Testis (tissue), 3 donors: ENCODE results near the gene WDR37. TPM values are rescaled to one million over a fixed set of nuclear protein-coding genes. Genes with fewer than 3 reads are reported as not detected.

ENCODE experiments used
- DNase-seq: peaks from one replicate; pipeline ENCODE4 v3.0.0-alpha.2; 2019
- H3K27ac ChIP-seq, 2 donors: fragments of 200-600 bp; sonication (generic); one replicate each; pipeline ENCODE4 v1.5.1; 2019
- H3K27me3 ChIP-seq: fragments of 200-600 bp; sonication (generic); one replicate; pipeline ENCODE4 v1.5.1; 2019
- H3K36me3 ChIP-seq: fragments of 200-600 bp; sonication (generic); one replicate; pipeline ENCODE4 v1.5.1; 2017; ENCODE audit warnings: low read depth; ENCODE audit errors: missing control alignments
- H3K4me1 ChIP-seq: fragments of 200-600 bp; sonication (generic); one replicate; pipeline ENCODE4 v1.5.1; 2019
- H3K4me3 ChIP-seq, 2 donors: fragments of 200-600 bp; sonication (generic); one replicate each; pipeline ENCODE4 v1.5.1; 2017 to 2019
- H3K9me3 ChIP-seq: fragments of 200-600 bp; sonication (generic); one replicate; pipeline ENCODE4 v1.5.1; 2017
- CTCF ChIP-seq, 3 experiments: fragments of 450-650 bp in 2 of 3; fragments of 200-600 bp in 1 of 3; sonication (generic) in 1 of 3; IDR thresholded peaks; one replicate each; pipeline ENCODE4 v1.5.1; 2016 to 2019; ENCODE audit warnings: antibody characterized with exemption in 3 of 3, mild to moderate bottlenecking in 2 of 3, moderate library complexity in 1 of 3
- POLR2A ChIP-seq: fragments of 450-650 bp; IDR thresholded peaks from one replicate; pipeline ENCODE4 v1.6.1; 2017; ENCODE audit warnings: antibody characterized with exemption, mild to moderate bottlenecking, moderate library complexity
- WGBS, 2 donors: methylation state at CpG; one replicate each; pipeline ENCODE4 v1.1.5; 2018; 5-methylcytosine and 5-hydroxymethylcytosine counted together
- intact Hi-C: fragments of 100-400 bp; cut with DNase I; formaldehyde crosslinking; loops from one replicate; pipeline ENCODE4 v1.15.1; 2023; ENCODE audit warnings: low total_unique reads
- polyA plus RNA-seq: library from polyadenylated mRNA; stranded (reverse); fragments of 350-450 nt; fragmentation: Illumina TruSeq; extraction: RNeasy Lipid Tissue Mini Kit (QIAGEN cat#74804); gene quantifications from one replicate; pipeline ENCODE4 v1.2.3, GENCODE V29; 2014; ENCODE audit warnings: low read depth, low replicate concordance; ENCODE audit not compliant: insufficient read depth
- total RNA-seq, 2 donors: library from RNA; depleted of rRNA; stranded (reverse); fragments of >200 nt; gene quantifications; one replicate each; pipeline ENCODE4 v1.2.3, GENCODE V29; 2016

The WDR37 gene
- total and polyA plus RNA-seq, 3 donors from 2014 or later: 29.3 to 46.9 (median 40.2) TPM

GRCh38 chr10:1154531-1155295, 98.5 kb downstream of the WDR37 start:
- Histone ChIP-seq H3K4me3 (no peak overlapping the region), H3K27me3 (no peaks in the 10 kb centered on the region), H3K36me3 (no peaks in the 10 kb centered on the region), H3K9me3 (no peaks in the 10 kb centered on the region), H3K27ac (no peak overlapping the region), H3K4me1 (no peaks in the 10 kb centered on the region)
- TF ChIP-seq CTCF (IDR thresholded peaks at IDR 0.05) (no peak), POLR2A (no peak)
- intact Hi-C loops: no loop called here
- WGBS, 2 donors: 84 to 88% methylated on average over 9 of the region's 9 CpGs
- DNase-seq: peak; percentile 6

- Histone ChIP-seq H3K4me3 (no peak overlapping the region), H3K4me1 (no peaks in the 10 kb centered on the region), H3K27me3 (no peaks in the 10 kb centered on the region), H3K9me3 (no peaks in the 10 kb centered on the region), H3K36me3 (no peaks in the 10 kb centered on the region), H3K27ac (no peak overlapping the region)
- peak; percentile 4 for DNase-seq
- TF ChIP-seq CTCF (IDR thresholded peaks at IDR 0.05): no peak
- no peak for TF ChIP-seq POLR2A
- WGBS, 2 donors: 89 to 90% methylated on average over 16 to 20 of the region's 20 CpGs
- intact Hi-C loops: no loop called here
These were observed 99.8 kb downstream of the WDR37 start for GRCh38 chr10:1155791-1156615.

GRCh38 chr10:1156616-1156886, 100.4 kb downstream of the WDR37 start:
- Histone ChIP-seq H3K9me3 (no peaks in the 10 kb centered on the region), H3K36me3 (no peaks in the 10 kb centered on the region), H3K4me3 (no peak overlapping the region), H3K27me3 (no peaks in the 10 kb centered on the region), H3K4me1 (no peaks in the 10 kb centered on the region), H3K27ac (no peak overlapping the region)
- WGBS, 2 donors: 89 to 94% methylated on average over 5 to 8 of the region's 8 CpGs
- TF ChIP-seq CTCF (IDR thresholded peaks at IDR 0.05): no peak
- no peak for TF ChIP-seq POLR2A
- DNase-seq: peak; percentile 4
- intact Hi-C loops: no loop called here

- Histone ChIP-seq H3K36me3 (no peaks in the 10 kb centered on the region), H3K4me1 (no peaks in the 10 kb centered on the region), H3K27me3 (no peaks in the 10 kb centered on the region), H3K27ac (no peak overlapping the region), H3K9me3 (no peaks in the 10 kb centered on the region), H3K4me3 (no peak overlapping the region)
- TF ChIP-seq POLR2A: no peak
- no peak for TF ChIP-seq CTCF (IDR thresholded peaks at IDR 0.05)
- 73 to 76% methylated on average over 17 of the region's 17 CpGs for WGBS, 2 donors
- DNase-seq: peak; percentile 2
- intact Hi-C loops: no loop called here
These were observed 100.9 kb downstream of the WDR37 start for GRCh38 chr10:1156921-1157614.
